Mammary epithelial cell (primary cell): ENCODE data around the gene RBM44.

Experiments used
- CTCF ChIP-seq, 2 donors: IDR thresholded peaks in 1 of 2; conservative IDR thresholded peaks in 1 of 2; 2 replicates each; pipeline ENCODE4 v1.5.1; 2011 to 2012; ENCODE audit warnings: inconsistent platforms in 2 of 2, low read length in 2 of 2, mild to moderate bottlenecking in 2 of 2, control low read depth in 1 of 2, low read depth in 1 of 2; ENCODE audit not compliant: insufficient read depth in 1 of 2; ENCODE audit errors: extremely low read depth in 1 of 2
- EZH2 ChIP-seq: IDR thresholded peaks from 2 replicates; pipeline ENCODE4 v1.6.1; 2012; ENCODE audit warnings: low read length, inconsistent platforms, borderline replicate concordance

- TF ChIP-seq CTCF (conservative IDR thresholded peaks at IDR 0.05 in 1 of 2, IDR thresholded peaks at IDR 0.05 in 1 of 2; ENCODE audit: extremely low read depth in 1 of 2, insufficient read depth in 1 of 2, low read depth in 1 of 2, low read length in 2 of 2), result no peak
- TF ChIP-seq EZH2, result no peak
Observed at GRCh38 chr2:237801466-237801865, 2.9 kb downstream of the RBM44 start.
